ENCODE results near the gene EPN2. TPM values are rescaled to one million over a fixed set of nuclear protein-coding genes. Genes with fewer than 3 reads are reported as not detected.

Gene EPN2
- polyA plus RNA-seq, 1 donor from 2014 or later: 37.8 TPM

- Histone ChIP-seq H3K4me2 (ENCODE audit: low read length) (peak overlapping the region; percentile 19), H2AFZ (ENCODE audit: low read depth, low read length) (no peak overlapping the region), H3K9ac (ENCODE audit: low read length) (peak overlapping the region; percentile 87), H3K27me3 (ENCODE audit: insufficient read depth, low read depth, low read length) (no peaks in the 10 kb centered on the region), H3K9me3 (ENCODE audit: low read length) (no peaks in the 10 kb centered on the region), H3K36me3 (ENCODE audit: insufficient read depth, low read length) (peaks cover 7% of the 10 kb centered on the region), H3K4me3 (ENCODE audit: low read length) (peak overlapping the region; percentile 98), H3K79me2 (replicated peaks; ENCODE audit: insufficient read depth, low read length) (peaks cover 7% of the 10 kb centered on the region), H3F3A (ENCODE audit: insufficient read depth, low read length, poor library complexity, severe bottlenecking) (no peaks in the 10 kb centered on the region), H4K20me1 (ENCODE audit: insufficient read depth) (no peaks in the 10 kb centered on the region), H3K9me2 (ENCODE audit: insufficient read depth, low read length) (no peaks in the 10 kb centered on the region), H3K27ac (ENCODE audit: low read length) (no peak overlapping the region)
- TF ChIP-seq POLR2AphosphoS5 (IDR thresholded peaks at IDR 0.05) (no peak), EZH2 (IDR thresholded peaks at IDR 0.05; ENCODE audit: borderline replicate concordance, insufficient read depth, low read length, poor library complexity, severe bottlenecking) (no peak), EP300 (conservative IDR thresholded peaks at IDR 0.05; ENCODE audit: poor library complexity, severe bottlenecking) (no peak), TAF1 (IDR thresholded peaks at IDR 0.05; ENCODE audit: low read depth) (no peak), SMC3 (conservative IDR thresholded peaks at IDR 0.05; ENCODE audit: poor library complexity) (no peak), RAD21 (conservative IDR thresholded peaks at IDR 0.05) (no peak), MXI1 (conservative IDR thresholded peaks at IDR 0.05; ENCODE audit: poor library complexity, severe bottlenecking) (no peak)
- TF ChIP-seq, protein P1, sequence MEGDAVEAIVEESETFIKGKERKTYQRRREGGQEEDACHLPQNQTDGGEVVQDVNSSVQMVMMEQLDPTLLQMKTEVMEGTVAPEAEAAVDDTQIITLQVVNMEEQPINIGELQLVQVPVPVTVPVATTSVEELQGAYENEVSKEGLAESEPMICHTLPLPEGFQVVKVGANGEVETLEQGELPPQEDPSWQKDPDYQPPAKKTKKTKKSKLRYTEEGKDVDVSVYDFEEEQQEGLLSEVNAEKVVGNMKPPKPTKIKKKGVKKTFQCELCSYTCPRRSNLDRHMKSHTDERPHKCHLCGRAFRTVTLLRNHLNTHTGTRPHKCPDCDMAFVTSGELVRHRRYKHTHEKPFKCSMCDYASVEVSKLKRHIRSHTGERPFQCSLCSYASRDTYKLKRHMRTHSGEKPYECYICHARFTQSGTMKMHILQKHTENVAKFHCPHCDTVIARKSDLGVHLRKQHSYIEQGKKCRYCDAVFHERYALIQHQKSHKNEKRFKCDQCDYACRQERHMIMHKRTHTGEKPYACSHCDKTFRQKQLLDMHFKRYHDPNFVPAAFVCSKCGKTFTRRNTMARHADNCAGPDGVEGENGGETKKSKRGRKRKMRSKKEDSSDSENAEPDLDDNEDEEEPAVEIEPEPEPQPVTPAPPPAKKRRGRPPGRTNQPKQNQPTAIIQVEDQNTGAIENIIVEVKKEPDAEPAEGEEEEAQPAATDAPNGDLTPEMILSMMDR (IDR thresholded peaks at IDR 0.05; ENCODE audit: poor library complexity, severe bottlenecking): no peak
- TF ChIP-seq, protein P2, sequence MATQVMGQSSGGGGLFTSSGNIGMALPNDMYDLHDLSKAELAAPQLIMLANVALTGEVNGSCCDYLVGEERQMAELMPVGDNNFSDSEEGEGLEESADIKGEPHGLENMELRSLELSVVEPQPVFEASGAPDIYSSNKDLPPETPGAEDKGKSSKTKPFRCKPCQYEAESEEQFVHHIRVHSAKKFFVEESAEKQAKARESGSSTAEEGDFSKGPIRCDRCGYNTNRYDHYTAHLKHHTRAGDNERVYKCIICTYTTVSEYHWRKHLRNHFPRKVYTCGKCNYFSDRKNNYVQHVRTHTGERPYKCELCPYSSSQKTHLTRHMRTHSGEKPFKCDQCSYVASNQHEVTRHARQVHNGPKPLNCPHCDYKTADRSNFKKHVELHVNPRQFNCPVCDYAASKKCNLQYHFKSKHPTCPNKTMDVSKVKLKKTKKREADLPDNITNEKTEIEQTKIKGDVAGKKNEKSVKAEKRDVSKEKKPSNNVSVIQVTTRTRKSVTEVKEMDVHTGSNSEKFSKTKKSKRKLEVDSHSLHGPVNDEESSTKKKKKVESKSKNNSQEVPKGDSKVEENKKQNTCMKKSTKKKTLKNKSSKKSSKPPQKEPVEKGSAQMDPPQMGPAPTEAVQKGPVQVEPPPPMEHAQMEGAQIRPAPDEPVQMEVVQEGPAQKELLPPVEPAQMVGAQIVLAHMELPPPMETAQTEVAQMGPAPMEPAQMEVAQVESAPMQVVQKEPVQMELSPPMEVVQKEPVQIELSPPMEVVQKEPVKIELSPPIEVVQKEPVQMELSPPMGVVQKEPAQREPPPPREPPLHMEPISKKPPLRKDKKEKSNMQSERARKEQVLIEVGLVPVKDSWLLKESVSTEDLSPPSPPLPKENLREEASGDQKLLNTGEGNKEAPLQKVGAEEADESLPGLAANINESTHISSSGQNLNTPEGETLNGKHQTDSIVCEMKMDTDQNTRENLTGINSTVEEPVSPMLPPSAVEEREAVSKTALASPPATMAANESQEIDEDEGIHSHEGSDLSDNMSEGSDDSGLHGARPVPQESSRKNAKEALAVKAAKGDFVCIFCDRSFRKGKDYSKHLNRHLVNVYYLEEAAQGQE (IDR thresholded peaks at IDR 0.05; ENCODE audit: borderline replicate concordance): no peak
These were observed 125.9 kb downstream of the EPN2 start for GRCh38 chr17:19363114-19363438.

- no peak overlapping the region for H3K27ac ChIP-seq (ENCODE audit: low read length)
- H2AFZ ChIP-seq (ENCODE audit: low read depth, low read length): no peak overlapping the region
These were observed 126.4 kb downstream of the EPN2 start for GRCh38 chr17:19363460-19364035.

More at GRCh38 chr17:19363460-19364035, 126.4 kb downstream of the EPN2 start:
- no peak for TF ChIP-seq MXI1 (conservative IDR thresholded peaks at IDR 0.05; ENCODE audit: poor library complexity, severe bottlenecking)
- TF ChIP-seq, protein P1 (IDR thresholded peaks at IDR 0.05; ENCODE audit: poor library complexity, severe bottlenecking): no peak
- no peak for TF ChIP-seq TAF1 (IDR thresholded peaks at IDR 0.05; ENCODE audit: low read depth)
- no peak for TF ChIP-seq EP300 (conservative IDR thresholded peaks at IDR 0.05; ENCODE audit: poor library complexity, severe bottlenecking)
- Histone ChIP-seq H3K79me2 (replicated peaks; ENCODE audit: insufficient read depth, low read length) (peaks cover 7% of the 10 kb centered on the region), H3K4me3 (ENCODE audit: low read length) (no peak overlapping the region), H4K20me1 (ENCODE audit: insufficient read depth) (no peaks in the 10 kb centered on the region), H3K9ac (ENCODE audit: low read length) (no peak overlapping the region), H3K4me2 (ENCODE audit: low read length) (no peak overlapping the region), H3K9me2 (ENCODE audit: insufficient read depth, low read length) (no peaks in the 10 kb centered on the region), H3F3A (ENCODE audit: insufficient read depth, low read length, poor library complexity, severe bottlenecking) (no peaks in the 10 kb centered on the region), H3K36me3 (ENCODE audit: insufficient read depth, low read length) (peaks cover 7% of the 10 kb centered on the region), H3K27me3 (ENCODE audit: insufficient read depth, low read depth, low read length) (no peaks in the 10 kb centered on the region), H3K9me3 (ENCODE audit: low read length) (no peaks in the 10 kb centered on the region)
